Gastrocnemius medialis (tissue), 4 donors: ENCODE data around the gene UFD1.

Experiments
- POLR2A ChIP-seq, 2 donors: fragments of 450-650 bp; IDR thresholded peaks; one replicate each; pipeline ENCODE4 v1.6.1; 2017; ENCODE audit warnings: antibody characterized with exemption in 2 of 2, mild to moderate bottlenecking in 2 of 2, moderate library complexity in 2 of 2
- TF ChIP-seq, protein P1 (sequence below), 5 experiments: fragments of 450-650 bp in 3 of 5; fragments of 200-600 bp in 2 of 5; sonication (generic) in 2 of 5; IDR thresholded peaks in 4 of 5; conservative IDR thresholded peaks in 1 of 5; 1 replicate in 4 of 5; 2 replicates in 1 of 5; pipeline ENCODE4 v1.5.1; 2016 to 2019; ENCODE audit warnings: antibody characterized with exemption in 5 of 5, mild to moderate bottlenecking in 3 of 5, moderate library complexity in 3 of 5

DNA sequence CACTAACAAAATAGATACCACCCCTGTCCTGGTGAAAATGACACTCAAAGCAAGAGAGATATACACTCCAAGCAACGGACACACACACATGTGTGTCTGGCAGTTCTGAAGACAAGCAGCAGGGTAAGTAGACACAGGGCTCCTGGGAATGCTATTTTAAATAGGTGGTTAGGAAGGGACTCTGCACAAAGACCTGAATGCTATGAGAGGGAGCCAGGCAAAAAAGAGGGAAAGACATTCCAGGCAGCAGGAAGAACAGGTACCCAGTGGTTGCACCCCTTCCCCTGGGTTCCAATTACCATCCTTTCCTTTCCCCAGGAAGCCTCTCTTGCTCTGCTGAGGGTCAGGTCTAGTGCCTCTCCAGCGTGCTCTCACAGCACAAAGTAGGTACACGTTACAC, 3.0 kb downstream of the UFD1 start:
- TF ChIP-seq, protein P1, sequence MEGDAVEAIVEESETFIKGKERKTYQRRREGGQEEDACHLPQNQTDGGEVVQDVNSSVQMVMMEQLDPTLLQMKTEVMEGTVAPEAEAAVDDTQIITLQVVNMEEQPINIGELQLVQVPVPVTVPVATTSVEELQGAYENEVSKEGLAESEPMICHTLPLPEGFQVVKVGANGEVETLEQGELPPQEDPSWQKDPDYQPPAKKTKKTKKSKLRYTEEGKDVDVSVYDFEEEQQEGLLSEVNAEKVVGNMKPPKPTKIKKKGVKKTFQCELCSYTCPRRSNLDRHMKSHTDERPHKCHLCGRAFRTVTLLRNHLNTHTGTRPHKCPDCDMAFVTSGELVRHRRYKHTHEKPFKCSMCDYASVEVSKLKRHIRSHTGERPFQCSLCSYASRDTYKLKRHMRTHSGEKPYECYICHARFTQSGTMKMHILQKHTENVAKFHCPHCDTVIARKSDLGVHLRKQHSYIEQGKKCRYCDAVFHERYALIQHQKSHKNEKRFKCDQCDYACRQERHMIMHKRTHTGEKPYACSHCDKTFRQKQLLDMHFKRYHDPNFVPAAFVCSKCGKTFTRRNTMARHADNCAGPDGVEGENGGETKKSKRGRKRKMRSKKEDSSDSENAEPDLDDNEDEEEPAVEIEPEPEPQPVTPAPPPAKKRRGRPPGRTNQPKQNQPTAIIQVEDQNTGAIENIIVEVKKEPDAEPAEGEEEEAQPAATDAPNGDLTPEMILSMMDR (IDR thresholded peaks at IDR 0.05 in 4 of 5, conservative IDR thresholded peaks at IDR 0.05 in 1 of 5), result no peak
- no peak for TF ChIP-seq POLR2A (IDR thresholded peaks at IDR 0.05)
